ENCODE results near the gene C12orf60.

Gene C12orf60

DNA sequence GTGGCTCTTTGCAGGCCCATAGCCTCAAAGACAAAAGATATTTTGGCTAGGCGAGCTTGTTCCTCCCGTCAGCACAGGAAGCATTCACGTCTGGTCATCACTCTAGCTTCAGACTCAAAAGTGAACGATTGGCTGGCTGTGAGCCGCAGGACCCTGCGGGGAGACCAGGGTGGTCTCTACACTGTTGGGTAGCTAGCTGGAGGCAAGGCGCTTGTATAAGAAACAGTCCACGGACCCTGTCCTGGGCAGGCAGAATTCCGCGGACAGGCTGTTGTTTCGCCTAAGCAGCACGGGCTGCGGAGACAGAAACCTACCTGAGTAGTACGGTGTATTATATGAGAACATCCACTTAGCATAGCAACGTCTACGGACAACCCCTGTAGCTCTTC is 29.8 kb upstream of the C12orf60 start:
- DNase-seq (ENCODE audit: low read depth), result no peak
- TF ChIP-seq, protein P1, sequence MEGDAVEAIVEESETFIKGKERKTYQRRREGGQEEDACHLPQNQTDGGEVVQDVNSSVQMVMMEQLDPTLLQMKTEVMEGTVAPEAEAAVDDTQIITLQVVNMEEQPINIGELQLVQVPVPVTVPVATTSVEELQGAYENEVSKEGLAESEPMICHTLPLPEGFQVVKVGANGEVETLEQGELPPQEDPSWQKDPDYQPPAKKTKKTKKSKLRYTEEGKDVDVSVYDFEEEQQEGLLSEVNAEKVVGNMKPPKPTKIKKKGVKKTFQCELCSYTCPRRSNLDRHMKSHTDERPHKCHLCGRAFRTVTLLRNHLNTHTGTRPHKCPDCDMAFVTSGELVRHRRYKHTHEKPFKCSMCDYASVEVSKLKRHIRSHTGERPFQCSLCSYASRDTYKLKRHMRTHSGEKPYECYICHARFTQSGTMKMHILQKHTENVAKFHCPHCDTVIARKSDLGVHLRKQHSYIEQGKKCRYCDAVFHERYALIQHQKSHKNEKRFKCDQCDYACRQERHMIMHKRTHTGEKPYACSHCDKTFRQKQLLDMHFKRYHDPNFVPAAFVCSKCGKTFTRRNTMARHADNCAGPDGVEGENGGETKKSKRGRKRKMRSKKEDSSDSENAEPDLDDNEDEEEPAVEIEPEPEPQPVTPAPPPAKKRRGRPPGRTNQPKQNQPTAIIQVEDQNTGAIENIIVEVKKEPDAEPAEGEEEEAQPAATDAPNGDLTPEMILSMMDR (IDR thresholded peaks at IDR 0.05; ENCODE audit: low read depth, low read length, missing control alignments), result no peak
- H3K4me3 ChIP-seq (ENCODE audit: low read depth, low read length), result peak overlapping the region; percentile 81

DNA sequence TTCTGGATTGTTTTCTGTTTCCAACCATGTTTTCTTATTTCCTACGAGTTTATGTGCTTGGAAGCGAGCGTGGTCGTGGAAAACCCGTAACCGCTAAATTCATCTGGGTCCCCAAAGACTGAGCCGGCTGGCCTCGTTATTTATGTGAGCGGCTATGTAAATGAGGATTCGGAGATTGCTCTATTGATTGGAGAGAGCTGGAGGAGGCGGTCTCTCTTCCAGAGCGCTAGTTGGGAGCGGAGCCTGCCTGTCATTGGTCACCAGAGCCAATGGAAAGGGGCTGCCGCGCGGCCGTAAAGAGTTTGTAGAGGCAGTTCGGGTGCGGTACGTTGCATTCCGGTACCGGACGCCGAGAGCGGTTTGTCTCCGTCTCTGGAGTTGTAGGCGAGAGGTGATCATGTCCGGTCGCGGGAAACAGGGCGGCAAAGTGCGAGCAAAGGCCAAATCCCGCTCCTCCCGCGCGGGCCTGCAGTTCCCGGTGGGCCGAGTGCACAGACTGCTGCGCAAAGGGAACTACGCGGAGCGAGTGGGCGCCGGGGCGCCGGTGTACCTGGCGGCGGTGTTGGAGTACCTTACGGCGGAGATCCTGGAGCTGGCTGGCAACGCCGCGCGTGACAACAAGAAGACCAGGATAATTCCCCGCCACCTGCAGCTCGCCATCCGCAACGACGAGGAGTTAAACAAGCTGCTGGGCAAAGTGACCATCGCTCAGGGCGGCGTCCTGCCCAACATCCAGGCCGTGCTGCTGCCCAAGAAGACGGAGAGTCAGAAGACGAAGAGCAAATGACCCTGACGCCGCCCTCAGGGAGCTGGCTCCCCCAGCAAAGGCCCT is 29.2 kb upstream of the C12orf60 start:
- DNase-seq (ENCODE audit: low read depth), result peak; percentile 89
- TF ChIP-seq, protein P1 (IDR thresholded peaks at IDR 0.05; ENCODE audit: low read depth, low read length, missing control alignments), result no peak
- H3K4me3 ChIP-seq (ENCODE audit: low read depth, low read length), result peak overlapping the region; percentile 81

DNA sequence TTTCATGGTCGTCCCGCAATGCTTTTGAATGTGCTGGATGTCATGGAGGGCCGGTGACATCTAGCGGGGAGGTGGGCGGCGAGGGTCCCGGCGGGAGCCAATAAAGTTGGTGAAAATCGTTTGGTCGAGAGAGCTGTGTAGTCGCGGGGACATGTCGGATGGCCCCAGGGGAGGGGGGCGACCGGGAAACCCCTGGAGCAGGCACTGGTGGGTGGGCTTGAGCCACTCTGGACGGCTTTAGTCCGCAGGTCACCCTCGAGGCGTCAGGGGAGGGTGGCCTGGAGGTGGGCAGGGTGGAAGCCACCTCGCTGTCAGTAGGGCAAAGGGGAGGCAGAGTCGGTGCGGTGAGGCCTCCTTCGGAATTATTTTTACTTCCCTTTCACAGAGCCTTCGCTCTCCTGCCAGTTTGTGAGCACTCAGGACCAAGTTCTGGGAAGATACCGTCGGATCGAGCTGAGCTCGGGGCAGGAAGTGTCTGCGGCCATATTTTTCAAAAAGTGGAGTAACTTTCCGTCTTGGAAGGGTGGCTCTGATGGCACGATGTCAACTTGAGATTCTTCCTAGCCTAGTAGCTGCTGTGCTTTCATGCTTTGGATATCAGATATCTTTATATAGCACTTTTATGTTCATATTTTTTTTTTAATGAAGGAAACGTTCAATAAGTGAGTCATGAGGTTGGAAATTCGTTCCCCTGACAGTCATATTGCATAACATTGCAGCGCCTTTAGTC is 28.4 kb upstream of the C12orf60 start:
- TF ChIP-seq, protein P1 (IDR thresholded peaks at IDR 0.05; ENCODE audit: low read depth, low read length, missing control alignments), result no peak
- H3K4me3 ChIP-seq (ENCODE audit: low read depth, low read length), result peak overlapping the region; percentile 81
- no peak for DNase-seq (ENCODE audit: low read depth)

DNA sequence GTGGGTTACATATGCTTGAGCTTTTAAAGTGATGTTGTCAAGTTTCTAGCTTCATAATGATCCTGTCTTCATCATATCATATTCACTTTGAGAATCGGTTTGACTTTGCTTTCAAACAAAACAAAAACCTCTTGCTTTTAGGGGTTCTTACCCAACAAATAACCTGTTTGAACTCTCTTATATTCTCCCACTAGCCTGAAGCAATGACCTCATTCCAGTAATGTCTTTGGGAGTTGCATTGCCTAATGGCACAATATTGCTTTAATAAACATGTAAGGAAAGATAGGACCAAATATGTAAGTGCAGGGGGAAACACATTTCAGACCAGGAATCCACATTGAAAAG is 27.9 kb upstream of the C12orf60 start:
- DNase-seq (ENCODE audit: low read depth), result no peak
- TF ChIP-seq, protein P1 (IDR thresholded peaks at IDR 0.05; ENCODE audit: low read depth, low read length, missing control alignments), result no peak
- no peak overlapping the region; the same call in 1 of the 2 replicates for H3K4me3 ChIP-seq (ENCODE audit: low read depth, low read length)

DNA sequence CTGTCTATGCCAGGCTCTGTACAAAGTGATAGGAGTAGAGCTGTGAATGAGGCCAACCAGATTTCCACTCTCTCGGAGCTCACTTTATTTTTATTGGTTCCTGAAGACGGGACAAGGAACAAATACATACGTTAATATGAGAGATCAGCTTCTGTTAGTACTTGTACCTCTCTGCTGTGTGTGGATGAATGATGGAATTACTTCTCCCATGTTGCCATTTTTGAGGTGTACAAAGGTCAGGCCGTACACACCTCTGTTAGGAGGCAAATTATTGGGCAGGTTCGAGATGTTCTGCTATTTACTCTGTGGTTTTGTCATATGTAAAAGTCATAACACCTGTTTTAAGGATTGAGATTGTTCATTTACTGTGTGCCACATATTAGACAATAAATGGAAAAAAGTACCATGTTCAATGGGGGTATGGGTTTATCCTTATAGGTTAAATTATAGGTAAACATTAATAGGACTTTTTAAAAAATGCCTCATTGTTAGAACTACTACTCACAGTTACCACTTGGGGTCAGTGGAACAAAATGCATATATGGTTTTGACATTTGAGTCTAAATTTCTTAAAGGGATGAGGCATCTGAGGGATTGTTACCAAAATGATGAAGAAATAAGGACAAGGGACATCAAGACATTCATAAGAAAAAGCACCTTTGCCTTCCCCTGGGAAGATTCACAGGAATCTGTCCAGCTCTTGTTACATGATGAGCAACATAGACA is 27.1 kb upstream of the C12orf60 start:
- H3K4me3 ChIP-seq (ENCODE audit: low read depth, low read length), result no peak overlapping the region
- TF ChIP-seq, protein P1 (IDR thresholded peaks at IDR 0.05; ENCODE audit: low read depth, low read length, missing control alignments), result peak; percentile 35
- DNase-seq (ENCODE audit: low read depth), result no peak

DNA sequence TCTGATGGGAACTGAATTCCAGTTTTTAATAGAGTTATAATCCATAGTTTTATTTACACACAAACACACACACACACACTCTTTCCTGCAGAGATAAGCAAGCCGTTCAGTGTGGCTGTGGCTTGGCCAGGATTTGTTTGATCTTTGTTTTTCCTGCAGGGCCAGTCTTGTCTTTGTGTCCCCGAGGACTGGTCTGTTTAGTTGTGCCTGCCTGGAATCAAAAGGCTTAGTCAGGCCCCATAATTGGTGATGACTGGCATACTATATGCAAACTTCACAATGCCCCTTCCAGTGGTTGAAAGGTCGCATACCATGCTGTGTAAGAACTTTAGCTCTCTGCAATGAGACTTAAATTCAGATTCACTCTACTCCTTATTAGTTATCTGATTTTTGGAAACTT is 26.2 kb upstream of the C12orf60 start:
- TF ChIP-seq, protein P1 (IDR thresholded peaks at IDR 0.05; ENCODE audit: low read depth, low read length, missing control alignments), result no peak
- no peak overlapping the region for H3K4me3 ChIP-seq (ENCODE audit: low read depth, low read length)
- no peak for DNase-seq (ENCODE audit: low read depth)
